K562 (cell line): ENCODE data around the gene ADAP1. TPM values are rescaled to one million over a fixed set of nuclear protein-coding genes. Genes with fewer than 3 reads are reported as not detected.

Source experiments
- ATAC-seq: fragments of 200-7000 bp; cut with Tn5 transposase; 3 replicates; pipeline ENCODE4 v1.9.1; 2020; ENCODE audit warnings: moderate library complexity
- BruUV-seq: library from RNA; stranded (reverse); fragments of 400-500 nt; replicated peaks from 2 replicates; lab custom pipeline; 2021; lab: Mats Ljungman, UMichigan
- CTCF ChIA-PET: fragments of 300-600 bp; formaldehyde crosslinking; extraction: SDS; loops from one replicate; lab custom pipeline; 2021; ENCODE audit warnings: low intra/inter-chr PET ratio; lab: Yijun Ruan, JAX
- POLR2A ChIA-PET: fragments of 300-600, 350-650 bp; sonication (Branson Sonifier 250); formaldehyde crosslinking; extraction: SDS; loops from one replicate; lab custom pipeline; 2021; ENCODE audit warnings: antibody characterized with exemption, inconsistent platforms; lab: Yijun Ruan, JAX
- DNase-seq, 4 experiments: peaks; one replicate each; pipeline versions ENCODE4 v3.0.0 to v3.0.0-alpha.2; 2011 to 2018; ENCODE audit warnings: low spot score in 3 of 4, mixed read lengths in 3 of 4; ENCODE audit errors: extremely low read depth in 1 of 4
- FAIRE-seq: peaks from 2 replicates; lab custom pipeline; 2011; peaks lifted over from hg19 to GRCh38; lab: Jason Lieb, UNC
- H2AFZ ChIP-seq: 2 replicates; pipeline ENCODE4 v1.6.0; 2011; ENCODE audit warnings: low read depth, low read length, control low read depth, inconsistent platforms
- H3K27ac ChIP-seq: fragments of 200-600 bp; 3 replicates; pipeline ENCODE4 v1.8.0; 2011; ENCODE audit warnings: low read depth, mild to moderate bottlenecking, control low read depth, inconsistent platforms, low read length, moderate library complexity, mixed read lengths; ENCODE audit errors: extremely low read depth
- H3K27me3 ChIP-seq, 2 experiments: fragments of 300-600 bp in 1 of 2; 2 replicates in 1 of 2; 3 replicates in 1 of 2; pipeline versions ENCODE4 v1.6.0 to v1.8.0; 2011; ENCODE audit warnings: inconsistent platforms in 2 of 2, low read length in 2 of 2, mild to moderate bottlenecking in 1 of 2, mixed read lengths in 1 of 2, moderate library complexity in 1 of 2; ENCODE audit not compliant: control insufficient read depth in 2 of 2, insufficient read depth in 2 of 2
- H3K36me3 ChIP-seq: fragments of 300-600 bp; 3 replicates; pipeline ENCODE4 v1.8.0; 2011; ENCODE audit warnings: mild to moderate bottlenecking, low read length, inconsistent platforms; ENCODE audit not compliant: control insufficient read depth, insufficient read depth
- H3K4me1 ChIP-seq, 2 experiments: fragments of 200-600 bp in 1 of 2; replicated peaks in 1 of 2; 2 replicates in 1 of 2; 3 replicates in 1 of 2; pipeline versions ENCODE4 v1.5.1 to v1.8.0; 2011; ENCODE audit warnings: inconsistent platforms in 2 of 2, low read length in 2 of 2, mild to moderate bottlenecking in 1 of 2, mixed read lengths in 1 of 2, moderate library complexity in 1 of 2; ENCODE audit not compliant: control insufficient read depth in 2 of 2, insufficient read depth in 2 of 2
- H3K4me2 ChIP-seq: 2 replicates; pipeline ENCODE4 v1.6.1; 2011; ENCODE audit warnings: low read length, control low read depth, inconsistent platforms, mixed read lengths; ENCODE audit not compliant: insufficient read depth
- H3K4me3 ChIP-seq: fragments of 200-600 bp; sonication (generic), shearing (Covaris generic); 2 replicates; pipeline ENCODE4 v1.5.1; 2016; ENCODE audit warnings: control low read depth, inconsistent platforms
- H3K79me2 ChIP-seq: fragments of 200-600 bp; 3 replicates; pipeline ENCODE4 v1.8.0; 2011; ENCODE audit warnings: low read length, inconsistent platforms; ENCODE audit not compliant: control insufficient read depth, insufficient read depth
- H3K9ac ChIP-seq, 2 experiments: 2 replicates each; pipeline versions ENCODE4 v1.6.0 to v1.6.1; 2011; ENCODE audit warnings: low read depth in 2 of 2, low read length in 2 of 2, control low read depth in 1 of 2, inconsistent platforms in 1 of 2, mild to moderate bottlenecking in 1 of 2, mixed read lengths in 1 of 2; ENCODE audit not compliant: insufficient read depth in 1 of 2
- H3K9me1 ChIP-seq: one replicate; pipeline ENCODE4 v1.6.0; 2011; ENCODE audit warnings: inconsistent platforms, mild to moderate bottlenecking, low read length, moderate library complexity; ENCODE audit not compliant: control insufficient read depth, insufficient read depth
- H3K9me3 ChIP-seq: replicated peaks from 2 replicates; pipeline ENCODE4 v1.5.1; 2011; ENCODE audit warnings: low read depth, low read length, inconsistent platforms; ENCODE audit not compliant: control insufficient read depth, insufficient read depth
- H4K20me1 ChIP-seq: replicated peaks from 2 replicates; pipeline ENCODE4 v1.6.1; 2011; ENCODE audit warnings: low read length, inconsistent platforms, mixed read lengths; ENCODE audit not compliant: control insufficient read depth, insufficient read depth
- WGBS: fragments of 100-300 bp; shearing (Covaris generic); methylation state at CpG from one replicate; pipeline ENCODE4 v1.1.6; 2016; ENCODE audit warnings: low coverage, mixed read lengths; ENCODE audit not compliant: insufficient coverage; ENCODE audit errors: missing lambda C conversion rate; 5-methylcytosine and 5-hydroxymethylcytosine counted together
- in situ Hi-C: fragments of 300-500 bp; cut with MboI; formaldehyde crosslinking; loops from 4 replicates; pipeline ENCODE4 v1.15.0; 2018; ENCODE audit warnings: inconsistent platforms, mixed read lengths
- intact Hi-C: fragments of 100-400 bp; cut with micrococcal nuclease; formaldehyde crosslinking; loops from 2 replicates; pipeline ENCODE4 v1.14.2; 2022
- polyA plus RNA-seq, 8 experiments: library from polyadenylated mRNA; depleted of rRNA in 4 of 8; stranded (reverse) in 5 of 8; unstranded in 3 of 8; fragments of >200 nt; fragmentation: Nextera tagmentation in 2 of 8; fragmentation: Illumina TruSeq in 1 of 8; extraction: Ambion mirVana in 2 of 8; extraction: Trizol in 1 of 8; gene quantifications; 2 replicates each; pipeline versions ENCODE4 v1.2.1 to v1.2.3, GENCODE V29; 2011 to 2014; ENCODE audit warnings: inconsistent platforms in 1 of 8, missing spikeins in 1 of 8
- total RNA-seq, 7 experiments: library from RNA; depleted of rRNA in 6 of 7; stranded (reverse); fragments of >200 nt in 6 of 7; fragmentation: Illumina TruSeq in 2 of 7; extraction: Trizol in 2 of 7; gene quantifications; 2 replicates each; pipeline versions ENCODE4 v1.2.1 to v1.2.3, GENCODE V29; 2011 to 2021; ENCODE audit warnings: low replicate concordance in 1 of 7
- TF ChIP-seq, protein P1 (sequence below): sonication (generic); formaldehyde crosslinking; IDR thresholded peaks from 2 replicates; pipeline ENCODE4 v1.8.1; 2023; ENCODE audit warnings: mild to moderate bottlenecking, missing genetic modification reagents
- TF ChIP-seq, protein P2 (sequence below): fragments of 450-650 bp; IDR thresholded peaks from 2 replicates; pipeline ENCODE4 v1.7.1; 2018; ENCODE audit warnings: mild to moderate bottlenecking, low read depth; ENCODE audit not compliant: partially characterized antibody

Gene ADAP1
- total and polyA plus RNA-seq, 9 of the 15 experiments (the other 6 are each of a cell fraction or from before 2014, with no cell fraction given), result 0.27 to 1.4 (median 0.52) TPM; not detected in 3

DNA sequence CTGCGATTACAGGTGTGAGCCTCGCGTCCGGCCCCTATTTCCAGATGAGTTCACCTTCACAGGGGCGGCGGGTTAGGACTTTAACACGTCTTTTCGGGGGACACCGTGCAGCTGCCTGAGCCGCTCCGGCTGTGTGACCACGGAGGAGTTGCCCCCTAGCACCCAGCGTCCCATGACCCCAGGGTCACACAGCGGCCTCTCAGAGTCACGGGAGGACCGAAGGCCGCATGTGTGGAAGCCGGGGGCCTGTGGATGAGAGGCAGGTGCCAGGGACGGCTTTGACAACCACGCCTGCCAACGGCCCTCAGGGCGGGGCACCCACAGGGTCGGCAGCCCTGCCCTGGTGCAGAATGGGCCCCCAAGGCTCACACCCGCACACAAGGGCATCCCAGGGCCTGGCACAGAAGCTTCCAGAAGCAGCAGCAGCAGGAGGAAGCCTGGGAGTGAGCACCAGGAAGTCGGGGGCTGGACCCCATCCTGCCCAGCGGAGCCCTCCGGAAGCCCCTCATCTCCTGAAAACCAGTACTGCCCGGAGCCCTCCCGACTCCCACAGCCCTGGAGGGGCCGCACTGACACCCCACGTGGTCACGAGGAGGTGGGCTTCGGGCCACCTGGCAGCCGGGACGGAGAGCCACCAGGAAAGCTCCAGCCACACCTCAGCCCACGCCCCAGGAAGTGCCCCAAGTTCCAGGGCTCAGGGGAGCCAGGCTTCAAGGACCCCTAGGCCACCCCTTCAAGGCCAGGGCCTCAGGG, 32.7 kb downstream of the ADAP1 start:
- TF ChIP-seq, protein P1, sequence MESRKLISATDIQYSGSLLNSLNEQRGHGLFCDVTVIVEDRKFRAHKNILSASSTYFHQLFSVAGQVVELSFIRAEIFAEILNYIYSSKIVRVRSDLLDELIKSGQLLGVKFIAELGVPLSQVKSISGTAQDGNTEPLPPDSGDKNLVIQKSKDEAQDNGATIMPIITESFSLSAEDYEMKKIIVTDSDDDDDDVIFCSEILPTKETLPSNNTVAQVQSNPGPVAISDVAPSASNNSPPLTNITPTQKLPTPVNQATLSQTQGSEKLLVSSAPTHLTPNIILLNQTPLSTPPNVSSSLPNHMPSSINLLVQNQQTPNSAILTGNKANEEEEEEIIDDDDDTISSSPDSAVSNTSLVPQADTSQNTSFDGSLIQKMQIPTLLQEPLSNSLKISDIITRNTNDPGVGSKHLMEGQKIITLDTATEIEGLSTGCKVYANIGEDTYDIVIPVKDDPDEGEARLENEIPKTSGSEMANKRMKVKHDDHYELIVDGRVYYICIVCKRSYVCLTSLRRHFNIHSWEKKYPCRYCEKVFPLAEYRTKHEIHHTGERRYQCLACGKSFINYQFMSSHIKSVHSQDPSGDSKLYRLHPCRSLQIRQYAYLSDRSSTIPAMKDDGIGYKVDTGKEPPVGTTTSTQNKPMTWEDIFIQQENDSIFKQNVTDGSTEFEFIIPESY (CRISPR knock-in tag), result 0 out of 2 replicates have a peak, but pooled peaks have one; percentile 10
- TF ChIP-seq, protein P2, sequence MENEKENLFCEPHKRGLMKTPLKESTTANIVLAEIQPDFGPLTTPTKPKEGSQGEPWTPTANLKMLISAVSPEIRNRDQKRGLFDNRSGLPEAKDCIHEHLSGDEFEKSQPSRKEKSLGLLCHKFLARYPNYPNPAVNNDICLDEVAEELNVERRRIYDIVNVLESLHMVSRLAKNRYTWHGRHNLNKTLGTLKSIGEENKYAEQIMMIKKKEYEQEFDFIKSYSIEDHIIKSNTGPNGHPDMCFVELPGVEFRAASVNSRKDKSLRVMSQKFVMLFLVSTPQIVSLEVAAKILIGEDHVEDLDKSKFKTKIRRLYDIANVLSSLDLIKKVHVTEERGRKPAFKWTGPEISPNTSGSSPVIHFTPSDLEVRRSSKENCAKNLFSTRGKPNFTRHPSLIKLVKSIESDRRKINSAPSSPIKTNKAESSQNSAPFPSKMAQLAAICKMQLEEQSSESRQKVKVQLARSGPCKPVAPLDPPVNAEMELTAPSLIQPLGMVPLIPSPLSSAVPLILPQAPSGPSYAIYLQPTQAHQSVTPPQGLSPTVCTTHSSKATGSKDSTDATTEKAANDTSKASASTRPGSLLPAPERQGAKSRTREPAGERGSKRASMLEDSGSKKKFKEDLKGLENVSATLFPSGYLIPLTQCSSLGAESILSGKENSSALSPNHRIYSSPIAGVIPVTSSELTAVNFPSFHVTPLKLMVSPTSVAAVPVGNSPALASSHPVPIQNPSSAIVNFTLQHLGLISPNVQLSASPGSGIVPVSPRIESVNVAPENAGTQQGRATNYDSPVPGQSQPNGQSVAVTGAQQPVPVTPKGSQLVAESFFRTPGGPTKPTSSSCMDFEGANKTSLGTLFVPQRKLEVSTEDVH, result no peak
- TF ChIP-seq, all 486 proteins: peak for 1
- H2AFZ ChIP-seq, result no peak overlapping the region
- H3K4me2 ChIP-seq, result no peak overlapping the region
- no peaks in the 10 kb centered on the region for H4K20me1 ChIP-seq
- H3K27ac ChIP-seq, result no peak overlapping the region
- peaks cover 10 to 62% of the 10 kb centered on the region in 2 experiments for H3K4me1 ChIP-seq
- H3K9me1 ChIP-seq, result no peaks in the 10 kb centered on the region
- CTCF ChIA-PET, result no interaction called here
- in situ Hi-C loops, result no loop called here
- no peaks in the 10 kb centered on the region for H3K36me3 ChIP-seq
- no peak for DNase-seq
- ATAC-seq, result no peak
- FAIRE-seq, result no peak
- H3K9me3 ChIP-seq, result no peaks in the 10 kb centered on the region
- POLR2A ChIA-PET, result interaction anchor here (0.7 to 1.2 kb wide), 2 partner anchors 10 to 14 kb away, joined by 3 to 4 read pairs; no protein-coding TSS in a partner anchor
- WGBS, result 51% methylated on average over 28 of the region's 36 CpGs
- no TSS peak for BruUV-seq
- intact Hi-C loops, result no loop called here
- peak overlapping the region in 1 of 2 experiments; percentile 26; a peak in 1 of 4 replicates for H3K9ac ChIP-seq
- H3K4me3 ChIP-seq, result no peak overlapping the region
- H3K79me2 ChIP-seq, result no peaks in the 10 kb centered on the region
- peaks cover 0 to 20% of the 10 kb centered on the region in 2 experiments; a peak in 2 of 5 replicates for H3K27me3 ChIP-seq
